Activated B cell treated with CpG ODN at 0.5 μM for 24 hours (primary cell): ENCODE measurements around the gene DTL. TPM values are rescaled to one million over a fixed set of nuclear protein-coding genes. Genes with fewer than 3 reads are reported as not detected.
A peak's percentile ranks its signal among the peaks of the same experiment; 100 is the strongest.

Source experiments
- ATAC-seq: fragments of 200-7000 bp; cut with Tn5 transposase; one replicate; pipeline ENCODE4 v1.10.0; 2021; ENCODE audit warnings: low read depth, mild to moderate bottlenecking, moderate library complexity
- CTCF ChIA-PET: fragments of 350-600 bp; sonication (Branson Sonifier 250); formaldehyde crosslinking; loops from one replicate; lab custom pipeline; 2021; ENCODE audit warnings: antibody characterized with exemption; lab: Charles Lee
- POLR2A ChIA-PET: fragments of 350-600 bp; sonication (Branson Sonifier 250); formaldehyde crosslinking; loops from one replicate; lab custom pipeline; 2021; ENCODE audit warnings: antibody characterized with exemption; lab: Charles Lee
- DNase-seq: peaks from one replicate; pipeline ENCODE4 v3.0.0; 2022
- H3K27ac Mint-ChIP-seq: one replicate; pipeline ENCODE4 v1.8.0; 2020; ENCODE audit warnings: mixed read lengths
- H3K27me3 Mint-ChIP-seq: one replicate; pipeline ENCODE4 v1.8.0; 2021; ENCODE audit warnings: mixed read lengths
- H3K36me3 Mint-ChIP-seq: one replicate; pipeline ENCODE4 v1.8.0; 2021; ENCODE audit warnings: low read depth, mixed read lengths
- H3K4me1 Mint-ChIP-seq: one replicate; pipeline ENCODE4 v1.8.0; 2021; ENCODE audit warnings: mixed read lengths
- H3K4me3 Mint-ChIP-seq: one replicate; pipeline ENCODE4 v1.8.0; 2020; ENCODE audit warnings: mild to moderate bottlenecking, mixed read lengths
- H3K9me3 Mint-ChIP-seq: one replicate; pipeline ENCODE4 v1.8.0; 2020; ENCODE audit warnings: mixed read lengths
- intact Hi-C: fragments of 100-400 bp; cut with micrococcal nuclease; formaldehyde crosslinking; loops from one replicate; pipeline ENCODE4 v1.15.1; 2024
- total RNA-seq: library from RNA; stranded (reverse); gene quantifications from 2 replicates; pipeline ENCODE4 v1.2.3, GENCODE V29; 2022
- TF ChIP-seq, protein P1 (sequence below): fragments of 200-600 bp; IDR thresholded peaks from one replicate; pipeline ENCODE4 v1.8.0; 2022; ENCODE audit warnings: antibody characterized with exemption, mild to moderate bottlenecking

The DTL gene
- total RNA-seq, 1 donor from 2014 or later = 5.0 TPM

DNA sequence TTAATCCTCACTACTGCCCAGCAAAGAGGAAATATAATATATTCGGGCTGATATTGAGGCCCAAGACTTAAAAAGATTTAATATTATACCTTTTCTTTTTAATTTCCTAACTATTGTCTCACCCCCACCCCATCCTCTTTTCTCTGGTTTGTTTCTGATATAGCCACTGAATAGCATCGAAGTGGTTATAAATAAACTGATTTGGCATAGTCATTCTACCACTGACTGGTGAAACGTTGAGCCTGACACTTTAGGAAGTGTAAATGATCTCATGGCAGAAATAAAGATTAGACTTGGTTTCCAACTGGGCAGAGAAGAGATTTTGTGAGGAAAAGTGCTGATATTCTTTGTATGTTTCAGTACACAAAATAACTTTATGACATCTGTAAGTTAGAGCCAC, 39.3 kb downstream of the DTL start:
- Mint-ChIP-seq H3K4me1 (no peaks in the 10 kb centered on the region), H3K27ac (no peak overlapping the region), H3K9me3 (no peaks in the 10 kb centered on the region), H3K27me3 (no peaks in the 10 kb centered on the region), H3K4me3 (no peak overlapping the region), H3K36me3 (no peaks in the 10 kb centered on the region)
- ChIA-PET POLR2A (no interaction called here), CTCF (interaction anchor here (1.1 kb wide), 1 partner anchor 381 kb away, joined by 4 read pairs; no protein-coding TSS in a partner anchor)
- ATAC-seq = no peak
- intact Hi-C loops = loop anchor here (5.0 kb wide), 1 partner anchor 922 kb away; no protein-coding TSS in a partner anchor
- TF ChIP-seq, protein P1, sequence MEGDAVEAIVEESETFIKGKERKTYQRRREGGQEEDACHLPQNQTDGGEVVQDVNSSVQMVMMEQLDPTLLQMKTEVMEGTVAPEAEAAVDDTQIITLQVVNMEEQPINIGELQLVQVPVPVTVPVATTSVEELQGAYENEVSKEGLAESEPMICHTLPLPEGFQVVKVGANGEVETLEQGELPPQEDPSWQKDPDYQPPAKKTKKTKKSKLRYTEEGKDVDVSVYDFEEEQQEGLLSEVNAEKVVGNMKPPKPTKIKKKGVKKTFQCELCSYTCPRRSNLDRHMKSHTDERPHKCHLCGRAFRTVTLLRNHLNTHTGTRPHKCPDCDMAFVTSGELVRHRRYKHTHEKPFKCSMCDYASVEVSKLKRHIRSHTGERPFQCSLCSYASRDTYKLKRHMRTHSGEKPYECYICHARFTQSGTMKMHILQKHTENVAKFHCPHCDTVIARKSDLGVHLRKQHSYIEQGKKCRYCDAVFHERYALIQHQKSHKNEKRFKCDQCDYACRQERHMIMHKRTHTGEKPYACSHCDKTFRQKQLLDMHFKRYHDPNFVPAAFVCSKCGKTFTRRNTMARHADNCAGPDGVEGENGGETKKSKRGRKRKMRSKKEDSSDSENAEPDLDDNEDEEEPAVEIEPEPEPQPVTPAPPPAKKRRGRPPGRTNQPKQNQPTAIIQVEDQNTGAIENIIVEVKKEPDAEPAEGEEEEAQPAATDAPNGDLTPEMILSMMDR = no peak
- DNase-seq = no peak

- no peaks in the 10 kb centered on the region for H3K4me1 Mint-ChIP-seq
These were observed 41.5 kb downstream of the DTL start for GRCh38 chr1:212077028-212077427.

GRCh38 chr1:212078826-212079225, 43.3 kb downstream of the DTL start:
- POLR2A ChIA-PET = no interaction called here

More at GRCh38 chr1:212077028-212077427, 41.5 kb downstream of the DTL start:
- Mint-ChIP-seq H3K27ac (no peak overlapping the region), H3K27me3 (no peaks in the 10 kb centered on the region), H3K9me3 (no peaks in the 10 kb centered on the region), H3K4me3 (no peak overlapping the region), H3K36me3 (no peaks in the 10 kb centered on the region)
- CTCF ChIA-PET = no interaction called here
- intact Hi-C loops = no loop called here
- no peak for DNase-seq
- TF ChIP-seq, protein P1 = no peak
- POLR2A ChIA-PET = no interaction called here
- no peak for ATAC-seq

GRCh38 chr1:212082765-212083406, 47.3 kb downstream of the DTL start:
- H3K4me1 Mint-ChIP-seq = no peaks in the 10 kb centered on the region
- CTCF ChIA-PET = interaction anchor here (1.7 kb wide), 1 partner anchor 12 kb away, joined by 6 read pairs; no protein-coding TSS in a partner anchor
- ATAC-seq (no peak), DNase-seq (no peak)
- H3K27me3 Mint-ChIP-seq = no peaks in the 10 kb centered on the region
- intact Hi-C loops = no loop called here
- no peak overlapping the region for H3K4me3 Mint-ChIP-seq
- POLR2A ChIA-PET = no interaction called here
- no peaks in the 10 kb centered on the region for H3K9me3 Mint-ChIP-seq
- TF ChIP-seq, protein P1 = no peak
- H3K36me3 Mint-ChIP-seq = no peaks in the 10 kb centered on the region
- no peak overlapping the region for H3K27ac Mint-ChIP-seq

More at GRCh38 chr1:212078826-212079225, 43.3 kb downstream of the DTL start:
- H3K9me3 Mint-ChIP-seq = no peaks in the 10 kb centered on the region
- no peaks in the 10 kb centered on the region for H3K27me3 Mint-ChIP-seq
- H3K4me1 Mint-ChIP-seq = no peaks in the 10 kb centered on the region
- H3K27ac Mint-ChIP-seq = no peak overlapping the region
- TF ChIP-seq, protein P1 = no peak
- H3K4me3 Mint-ChIP-seq = no peak overlapping the region
- CTCF ChIA-PET = interaction anchor here (0.8 kb wide), 1 partner anchor 8 kb away, joined by 4 read pairs; no protein-coding TSS in a partner anchor
- DNase-seq = no peak
- no peak for ATAC-seq
- H3K36me3 Mint-ChIP-seq = no peaks in the 10 kb centered on the region
- intact Hi-C loops = no loop called here

DNA sequence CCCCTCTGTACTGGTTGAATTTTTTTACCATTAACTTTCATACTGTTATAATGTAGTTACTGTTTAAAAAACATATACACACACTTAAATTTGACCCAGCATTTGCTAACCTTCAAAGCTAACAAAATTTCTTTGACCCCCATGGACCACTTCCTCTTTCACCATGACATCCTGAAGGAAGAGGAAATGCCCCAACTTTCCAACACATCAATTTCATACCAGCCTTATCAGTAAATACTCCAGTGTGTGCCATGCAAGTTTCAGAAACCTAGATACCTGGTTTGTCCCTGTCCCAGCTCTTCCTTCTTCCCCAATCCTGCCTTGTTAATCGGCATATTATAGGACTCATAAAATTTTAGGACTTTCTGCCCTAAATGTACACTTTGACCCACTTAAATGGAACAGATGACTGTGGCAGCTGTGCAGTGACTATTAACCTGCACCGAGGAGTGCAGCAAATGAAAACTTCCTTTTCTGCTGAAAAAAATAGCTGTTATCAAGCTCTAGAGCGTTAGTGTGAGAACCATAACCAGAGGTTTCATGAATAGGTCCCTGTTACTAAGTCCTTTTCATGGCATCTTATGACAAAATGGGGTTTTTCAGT, 54.1 kb downstream of the DTL start:
- ChIA-PET POLR2A (interaction anchor here (0.6 kb wide), 1 partner anchor 30 kb away, joined by 11 read pairs; no protein-coding TSS in a partner anchor), CTCF (interaction anchor here (0.9 kb wide), 1 partner anchor 25 kb away, joined by 3 read pairs; no protein-coding TSS in a partner anchor)
- intact Hi-C loops = no loop called here
- Mint-ChIP-seq H3K4me1 (peaks cover 12% of the 10 kb centered on the region), H3K36me3 (no peaks in the 10 kb centered on the region), H3K27me3 (no peaks in the 10 kb centered on the region), H3K27ac (peak overlapping the region; percentile 13), H3K4me3 (no peak overlapping the region), H3K9me3 (peaks cover 3% of the 10 kb centered on the region)
- DNase-seq (no peak), ATAC-seq (no peak)
- TF ChIP-seq, protein P1 = no peak
